ENCODE results near the gene CLCN3. TPM values are rescaled to one million over a fixed set of nuclear protein-coding genes. Genes with fewer than 3 reads are reported as not detected.

CLCN3 gene
- total and polyA plus RNA-seq, 10 of the 15 experiments (the other 5 are each of a cell fraction or from before 2014, with no cell fraction given) = 4.0 to 22.8 (median 11.8) TPM

DNA sequence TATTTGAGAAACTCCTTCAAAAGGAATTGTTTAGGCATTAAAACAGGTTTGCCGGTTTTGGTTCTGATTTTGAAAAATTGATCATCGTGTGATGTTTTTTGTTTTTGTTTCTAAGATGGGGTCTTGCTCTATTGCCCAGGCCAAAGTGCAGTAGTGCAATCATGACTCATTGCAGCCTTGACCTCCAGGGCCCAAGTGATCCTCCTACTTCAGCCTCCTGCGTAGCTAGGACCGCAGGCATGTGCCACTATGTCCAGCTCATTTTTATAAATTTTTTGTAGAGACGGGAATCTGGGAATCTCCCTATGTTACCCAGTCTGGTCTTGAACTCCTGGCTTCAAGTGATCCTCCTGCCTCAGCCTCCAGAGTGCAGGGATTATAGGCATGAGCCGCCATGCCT is 35.0 kb downstream of the CLCN3 start:
- RAD21 ChIA-PET (ENCODE audit: unreplicated experiment) = no interaction called here
- Histone ChIP-seq H3K4me2 (ENCODE audit: control insufficient read depth, insufficient read depth) (no peak overlapping the region), H3K79me2 (ENCODE audit: control insufficient read depth, insufficient read depth, low read length) (peaks cover 25% of the 10 kb centered on the region), H3K27ac (ENCODE audit: control insufficient read depth, insufficient read depth) (no peak overlapping the region), H3K27me3 (replicated peaks in 1 of 2; ENCODE audit: control insufficient read depth in 2 of 2, insufficient read depth in 2 of 2, low read length in 1 of 2) (no peaks in the 10 kb centered on the region), H3K4me1 (ENCODE audit: control insufficient read depth, insufficient read depth, low read length) (peaks cover 3% of the 10 kb centered on the region), H2AFZ (ENCODE audit: control insufficient read depth, low read depth, low read length) (no peak overlapping the region), H4K20me1 (ENCODE audit: control insufficient read depth, insufficient read depth) (no peaks in the 10 kb centered on the region), H3K4me3 (no peak overlapping the region), H3K9ac (ENCODE audit: control insufficient read depth, insufficient read depth, low read length) (no peak overlapping the region), H3K36me3 (ENCODE audit: control insufficient read depth in 2 of 2, insufficient read depth in 2 of 2, low read length in 1 of 2) (peaks cover 0 to 6% of the 10 kb centered on the region in 2 experiments; a peak in 3 of 4 replicates), H3K9me3 (replicated peaks; ENCODE audit: control insufficient read depth, insufficient read depth, low read length) (no peaks in the 10 kb centered on the region; the same call in 2 of the 3 replicates)
- in situ Hi-C loops (cut with MboI) = no loop called here
- FAIRE-seq = no peak
- WGBS (ENCODE audit: insufficient coverage, insufficient replicate concordance, low lambda C conversion rate, missing lambda C conversion rate) = 97% methylated on average over 6 of the region's 6 CpGs
- no peak for TF ChIP-seq CEBPB (IDR thresholded peaks at IDR 0.05; ENCODE audit: borderline replicate concordance in 1 of 2, low read depth in 2 of 2, low read length in 2 of 2)
- no peak for TF ChIP-seq MYB (IDR thresholded peaks at IDR 0.05; ENCODE audit: borderline replicate concordance, low read depth, low read length)
- TF ChIP-seq HDGF (IDR thresholded peaks at IDR 0.05) = no peak
- no peak for TF ChIP-seq MEF2B (IDR thresholded peaks at IDR 0.05; ENCODE audit: partially characterized antibody, poor library complexity, severe bottlenecking)
- no peak for TF ChIP-seq ZNF622 (IDR thresholded peaks at IDR 0.05)
- POLR2A ChIA-PET = interaction anchor here (1.7 kb wide), 1 partner anchor 14 kb away, joined by 5 read pairs; no protein-coding TSS in a partner anchor
- SMC1A ChIA-PET (ENCODE audit: uncharacterized antibody, unreplicated experiment) = interaction anchor here (0.7 kb wide), 1 partner anchor 31 kb away, joined by 3 read pairs; no protein-coding TSS in a partner anchor
- BruUV-seq (replicated peaks) = no TSS peak
- intact Hi-C loops (cut with micrococcal nuclease; ENCODE audit: unreplicated experiment) = no loop called here
- no peak for ATAC-seq
- no peak for DNase-seq (ENCODE audit: low read depth, low spot score)
- CTCF ChIA-PET = interaction anchor here (1.7 to 1.9 kb wide), 2 partner anchors 29 to 36 kb away, joined by 4 to 5 read pairs; partner anchors contain the start of gene CLCN3

DNA sequence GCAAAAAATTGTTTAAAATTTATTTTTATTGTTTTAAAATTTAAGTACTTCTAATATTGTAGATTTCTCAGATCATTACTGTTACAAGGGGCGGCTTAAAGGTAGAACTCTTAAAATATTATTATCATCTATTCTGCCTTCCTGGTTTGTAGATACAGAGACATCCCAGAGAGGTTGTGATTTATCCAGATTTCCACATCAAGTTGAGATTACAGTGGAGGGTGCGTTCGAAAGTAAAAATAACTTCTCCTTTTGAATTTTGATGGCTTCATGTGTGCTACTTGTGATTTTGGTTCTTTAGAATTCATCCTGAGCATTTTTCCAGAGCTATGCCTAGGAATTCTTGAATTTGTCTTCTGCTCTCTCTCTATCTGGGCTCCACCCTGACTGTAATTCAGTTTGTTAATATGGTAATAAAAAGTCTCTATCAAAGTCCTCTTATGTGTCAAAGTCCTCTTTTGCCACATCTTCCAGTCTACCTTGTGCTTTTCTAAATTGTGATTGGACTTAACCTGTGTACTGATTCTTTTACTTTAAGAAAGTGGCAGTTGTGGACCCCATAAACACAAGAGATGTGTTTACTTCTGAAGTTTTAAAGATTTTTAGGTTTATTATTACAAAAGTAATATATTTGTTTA is 37.2 kb downstream of the CLCN3 start:
- H4K20me1 ChIP-seq (ENCODE audit: control insufficient read depth, insufficient read depth) = no peaks in the 10 kb centered on the region
- WGBS (ENCODE audit: insufficient coverage, insufficient replicate concordance, low lambda C conversion rate, missing lambda C conversion rate) = 98% methylated on average over 3 of the region's 3 CpGs
- H3K4me2 ChIP-seq (ENCODE audit: control insufficient read depth, insufficient read depth) = no peak overlapping the region
- no peak overlapping the region for H3K27ac ChIP-seq (ENCODE audit: control insufficient read depth, insufficient read depth)
- FAIRE-seq = no peak
- intact Hi-C loops (cut with micrococcal nuclease; ENCODE audit: unreplicated experiment) = no loop called here
- no peak for DNase-seq (ENCODE audit: low read depth, low spot score)
- no peak overlapping the region for H3K9ac ChIP-seq (ENCODE audit: control insufficient read depth, insufficient read depth, low read length)
- RAD21 ChIA-PET (ENCODE audit: unreplicated experiment) = interaction anchor here (4.9 kb wide), 1 partner anchor 18 kb away, joined by 35 read pairs; no protein-coding TSS in a partner anchor
- no peak for ATAC-seq
- H3K4me1 ChIP-seq (ENCODE audit: control insufficient read depth, insufficient read depth, low read length) = peaks cover 3% of the 10 kb centered on the region
- no peak overlapping the region for H3K4me3 ChIP-seq
- POLR2A ChIA-PET = interaction anchor here (0.7 kb wide), 1 partner anchor 36 kb away, joined by 3 read pairs; no protein-coding TSS in a partner anchor
- no TSS peak for BruUV-seq (replicated peaks)
- H3K79me2 ChIP-seq (ENCODE audit: control insufficient read depth, insufficient read depth, low read length) = peaks cover 35% of the 10 kb centered on the region
- no peak overlapping the region for H2AFZ ChIP-seq (ENCODE audit: control insufficient read depth, low read depth, low read length)
- SMC1A ChIA-PET (ENCODE audit: uncharacterized antibody, unreplicated experiment) = interaction anchor here (1.0 to 1.4 kb wide), 2 partner anchors 10 to 41 kb away, joined by 3 to 5 read pairs; no protein-coding TSS in a partner anchor
- in situ Hi-C loops (cut with MboI) = no loop called here
- no peaks in the 10 kb centered on the region for H3K27me3 ChIP-seq (replicated peaks in 1 of 2; ENCODE audit: control insufficient read depth in 2 of 2, insufficient read depth in 2 of 2, low read length in 1 of 2)
- peaks cover 0 to 6% of the 10 kb centered on the region in 2 experiments; a peak in 3 of 4 replicates for H3K36me3 ChIP-seq (ENCODE audit: control insufficient read depth in 2 of 2, insufficient read depth in 2 of 2, low read length in 1 of 2)
- no peaks in the 10 kb centered on the region; the same call in 2 of the 3 replicates for H3K9me3 ChIP-seq (replicated peaks; ENCODE audit: control insufficient read depth, insufficient read depth, low read length)
- CTCF ChIA-PET = interaction anchor here (0.9 to 4.6 kb wide), 3 partner anchors 17 to 45 kb away, joined by 3 to 37 read pairs (median 4); partner anchors contain the start of gene NEK1
- TF ChIP-seq SP1 (IDR thresholded peaks at IDR 0.05; ENCODE audit: low read depth, low read length) = no peak
- no peak for TF ChIP-seq MYC (IDR thresholded peaks at IDR 0.05; ENCODE audit: insufficient read depth, insufficient read length, insufficient replicate concordance, low read length, severe bottlenecking)
- no peak for TF ChIP-seq ZBED1 (IDR thresholded peaks at IDR 0.05; ENCODE audit: borderline replicate concordance)
- no peak for TF ChIP-seq SUZ12 (IDR thresholded peaks at IDR 0.05; ENCODE audit: unreplicated experiment)
- no peak for TF ChIP-seq RAD51 (IDR thresholded peaks at IDR 0.05)
- no peak for TF ChIP-seq MEF2B (IDR thresholded peaks at IDR 0.05; ENCODE audit: partially characterized antibody, poor library complexity, severe bottlenecking)
- TF ChIP-seq, protein P1, sequence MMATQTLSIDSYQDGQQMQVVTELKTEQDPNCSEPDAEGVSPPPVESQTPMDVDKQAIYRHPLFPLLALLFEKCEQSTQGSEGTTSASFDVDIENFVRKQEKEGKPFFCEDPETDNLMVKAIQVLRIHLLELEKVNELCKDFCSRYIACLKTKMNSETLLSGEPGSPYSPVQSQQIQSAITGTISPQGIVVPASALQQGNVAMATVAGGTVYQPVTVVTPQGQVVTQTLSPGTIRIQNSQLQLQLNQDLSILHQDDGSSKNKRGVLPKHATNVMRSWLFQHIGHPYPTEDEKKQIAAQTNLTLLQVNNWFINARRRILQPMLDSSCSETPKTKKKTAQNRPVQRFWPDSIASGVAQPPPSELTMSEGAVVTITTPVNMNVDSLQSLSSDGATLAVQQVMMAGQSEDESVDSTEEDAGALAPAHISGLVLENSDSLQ (IDR thresholded peaks at IDR 0.05) = no peak
- TF ChIP-seq WRNIP1 (IDR thresholded peaks at IDR 0.05; ENCODE audit: borderline replicate concordance, low read depth, low read length) = no peak
- TF ChIP-seq SIN3A (IDR thresholded peaks at IDR 0.05; ENCODE audit: low read depth, low read length) = no peak
- TF ChIP-seq ZNF24 (IDR thresholded peaks at IDR 0.05) = no peak
